Heart left ventricle (tissue), 13 donors: ENCODE data around the gene RBM47.

Experiments used
- CTCF ChIP-seq, 12 donors: fragments of 200-600 bp; sonication (generic) in 4 of 12; IDR thresholded peaks; one replicate each; pipeline versions ENCODE4 v1.5.0 to v1.8.0; 2018 to 2022; ENCODE audit warnings: antibody characterized with exemption in 12 of 12, mild to moderate bottlenecking in 5 of 12
- POLR2A ChIP-seq, 2 donors: fragments of 450-650 bp; IDR thresholded peaks; one replicate each; pipeline ENCODE4 v1.6.1; 2017; ENCODE audit warnings: antibody characterized with exemption in 2 of 2, mild to moderate bottlenecking in 2 of 2, moderate library complexity in 2 of 2
- donor health status: ischemic (EF 13 %, LVEDD 7.1; RV severe dilation, severe dysfunction).
- donor health status: DM: no; HTN: yes; CAD: no.
- donor health status: DM: no; HTN: no; CAD: no.
- donor health status: ischemic (EF 25% LVEDD 6.9; RV normal size, moderate dysfunction).
- donor health status: ischemic (EF 25% LVEDD 5.7; RV mildly dilated, moderate dysfunction).
- donor health status: ischemic (EF 35%, LVEDD 5.7; RV mildly dilated, moderate dysfunction).
- donor health status: nonischemic (EF 11% LVEDD 7.7; RV severe dilation, severe dysfunction).
- donor health status: DM: yes; HTN: yes; CAD: no.
- donor health status: PGD.
- donor health status: ischemic (EF 29% LVEDD 5.4; RV normal size, mild dysfunction).
- donor health status: nonischemic (EF 23%, LVEDD 6.1; RV moderate dilation, normal function).

- TF ChIP-seq CTCF (IDR thresholded peaks at IDR 0.05) = peak in 6 of 12 donors; percentile 7 to 35 (median 23)
- TF ChIP-seq POLR2A (IDR thresholded peaks at IDR 0.05) = no peak
Measured at GRCh38 chr4:40550948-40551462, 78.7 kb downstream of the RBM47 start.
